Measurements from ENCODE around the gene CXCL13. TPM values are rescaled to one million over a fixed set of nuclear protein-coding genes. Genes with fewer than 3 reads are reported as not detected.
A peak's percentile ranks its signal among the peaks of the same experiment; 100 is the strongest.

CXCL13 gene
- total RNA-seq, 1 donor from 2014 or later, result not detected

- no peaks in the 10 kb centered on the region for H3K9me3 Mint-ChIP-seq (ENCODE audit: unreplicated experiment)
- H3K27me3 Mint-ChIP-seq (ENCODE audit: unreplicated experiment), result peaks cover 4% of the 10 kb centered on the region
- H3K4me1 Mint-ChIP-seq (ENCODE audit: low read depth, unreplicated experiment), result peaks cover 2% of the 10 kb centered on the region
- no peak overlapping the region for H3K27ac Mint-ChIP-seq (ENCODE audit: unreplicated experiment)
- DNase-seq, result peak; percentile 67
- TF ChIP-seq CTCF (IDR thresholded peaks at IDR 0.05; ENCODE audit: partially characterized antibody, unreplicated experiment), result peak; percentile 88
- H3K36me3 Mint-ChIP-seq (ENCODE audit: unreplicated experiment), result no peaks in the 10 kb centered on the region
- no peak overlapping the region for H3K4me3 Mint-ChIP-seq (ENCODE audit: unreplicated experiment)
Measured at GRCh38 chr4:77618383-77619241, 13.0 kb downstream of the CXCL13 start.

DNA sequence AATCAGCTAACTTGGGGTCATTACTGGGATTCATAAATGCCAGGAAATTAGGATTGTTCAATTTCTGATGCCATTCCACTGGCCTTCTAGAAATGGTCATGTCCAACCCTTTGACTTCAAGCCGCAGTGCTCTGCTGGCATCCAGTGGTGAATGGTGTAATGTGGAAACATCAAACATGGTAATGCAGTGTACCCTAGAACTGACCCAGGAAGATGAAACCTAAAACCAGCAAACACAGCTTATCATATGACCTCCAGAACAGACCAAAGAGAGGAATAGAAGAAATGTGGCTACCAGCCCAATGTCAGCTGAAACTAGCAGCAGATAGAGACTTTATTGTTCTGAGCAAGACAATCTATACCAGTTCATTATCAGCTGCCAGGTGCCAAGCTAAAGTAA lies 13.8 kb downstream of the CXCL13 start:
- Mint-ChIP-seq H3K4me1 (ENCODE audit: low read depth, unreplicated experiment) (peaks cover 2% of the 10 kb centered on the region), H3K27me3 (ENCODE audit: unreplicated experiment) (peaks cover 4% of the 10 kb centered on the region), H3K9me3 (ENCODE audit: unreplicated experiment) (no peaks in the 10 kb centered on the region), H3K4me3 (ENCODE audit: unreplicated experiment) (no peak overlapping the region), H3K36me3 (ENCODE audit: unreplicated experiment) (no peaks in the 10 kb centered on the region), H3K27ac (ENCODE audit: unreplicated experiment) (no peak overlapping the region)
- TF ChIP-seq CTCF (IDR thresholded peaks at IDR 0.05; ENCODE audit: partially characterized antibody, unreplicated experiment), result no peak
- DNase-seq, result no peak

GRCh38 chr4:77621254-77621653 lies 15.6 kb downstream of the CXCL13 start:
- H3K27ac Mint-ChIP-seq (ENCODE audit: unreplicated experiment), result no peak overlapping the region
- H3K4me1 Mint-ChIP-seq (ENCODE audit: low read depth, unreplicated experiment), result peaks cover 2% of the 10 kb centered on the region
- peaks cover 4% of the 10 kb centered on the region for H3K27me3 Mint-ChIP-seq (ENCODE audit: unreplicated experiment)
- H3K4me3 Mint-ChIP-seq (ENCODE audit: unreplicated experiment), result no peak overlapping the region
- TF ChIP-seq CTCF (IDR thresholded peaks at IDR 0.05; ENCODE audit: partially characterized antibody, unreplicated experiment), result no peak
- DNase-seq, result no peak
- H3K36me3 Mint-ChIP-seq (ENCODE audit: unreplicated experiment), result no peaks in the 10 kb centered on the region
- no peaks in the 10 kb centered on the region for H3K9me3 Mint-ChIP-seq (ENCODE audit: unreplicated experiment)

- DNase-seq, result no peak
- Mint-ChIP-seq H3K27ac (ENCODE audit: unreplicated experiment) (no peak overlapping the region), H3K9me3 (ENCODE audit: unreplicated experiment) (no peaks in the 10 kb centered on the region), H3K36me3 (ENCODE audit: unreplicated experiment) (no peaks in the 10 kb centered on the region), H3K4me1 (ENCODE audit: low read depth, unreplicated experiment) (peaks cover 2% of the 10 kb centered on the region), H3K27me3 (ENCODE audit: unreplicated experiment) (peaks cover 4% of the 10 kb centered on the region), H3K4me3 (ENCODE audit: unreplicated experiment) (no peak overlapping the region)
- no peak for TF ChIP-seq CTCF (IDR thresholded peaks at IDR 0.05; ENCODE audit: partially characterized antibody, unreplicated experiment)
Measured at GRCh38 chr4:77623091-77623490, 17.5 kb downstream of the CXCL13 start.

- Mint-ChIP-seq H3K9me3 (ENCODE audit: unreplicated experiment) (no peaks in the 10 kb centered on the region), H3K4me1 (ENCODE audit: low read depth, unreplicated experiment) (no peaks in the 10 kb centered on the region), H3K27ac (ENCODE audit: unreplicated experiment) (no peak overlapping the region), H3K27me3 (ENCODE audit: unreplicated experiment) (no peaks in the 10 kb centered on the region), H3K4me3 (ENCODE audit: unreplicated experiment) (no peak overlapping the region), H3K36me3 (ENCODE audit: unreplicated experiment) (no peaks in the 10 kb centered on the region)
- DNase-seq, result no peak
- no peak for TF ChIP-seq CTCF (IDR thresholded peaks at IDR 0.05; ENCODE audit: partially characterized antibody, unreplicated experiment)
Measured at GRCh38 chr4:77624213-77624612, 18.6 kb downstream of the CXCL13 start.
